NB4 (cell line): ENCODE data around the gene ADCY3.

Source experiments
- MAX ChIP-seq: IDR thresholded peaks from 2 replicates; pipeline ENCODE4 v1.6.1; 2011; ENCODE audit warnings: low read depth, low read length
- POLR2A ChIP-seq: IDR thresholded peaks from 2 replicates; pipeline ENCODE4 v1.6.1; 2011; ENCODE audit warnings: mild to moderate bottlenecking; ENCODE audit not compliant: insufficient read length; ENCODE audit errors: extremely low read depth
- TF ChIP-seq, protein P1 (sequence below): IDR thresholded peaks from one replicate; pipeline ENCODE4 v1.5.1; 2012; ENCODE audit warnings: low read depth, low read length

DNA sequence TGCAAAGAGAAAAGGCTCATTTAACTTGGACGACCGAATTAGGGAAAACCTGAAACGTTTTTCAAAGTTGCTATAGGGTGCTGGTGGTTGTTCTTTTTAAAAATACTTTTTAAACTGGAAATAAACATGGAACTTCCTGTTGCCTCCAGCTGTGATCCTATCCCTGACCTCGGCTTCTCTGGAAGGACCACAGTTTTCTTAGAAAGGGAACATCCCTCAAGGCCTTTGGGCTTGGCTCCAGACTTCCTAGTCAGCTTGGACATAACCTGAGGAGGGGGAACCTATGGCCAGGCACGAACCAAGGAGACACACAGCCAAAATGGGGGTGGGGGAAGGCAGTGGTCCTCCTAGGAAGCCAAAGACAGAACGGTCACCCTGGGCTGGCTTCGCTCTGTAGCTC lies 69.1 kb downstream of the ADCY3 start:
- TF ChIP-seq, protein P1, sequence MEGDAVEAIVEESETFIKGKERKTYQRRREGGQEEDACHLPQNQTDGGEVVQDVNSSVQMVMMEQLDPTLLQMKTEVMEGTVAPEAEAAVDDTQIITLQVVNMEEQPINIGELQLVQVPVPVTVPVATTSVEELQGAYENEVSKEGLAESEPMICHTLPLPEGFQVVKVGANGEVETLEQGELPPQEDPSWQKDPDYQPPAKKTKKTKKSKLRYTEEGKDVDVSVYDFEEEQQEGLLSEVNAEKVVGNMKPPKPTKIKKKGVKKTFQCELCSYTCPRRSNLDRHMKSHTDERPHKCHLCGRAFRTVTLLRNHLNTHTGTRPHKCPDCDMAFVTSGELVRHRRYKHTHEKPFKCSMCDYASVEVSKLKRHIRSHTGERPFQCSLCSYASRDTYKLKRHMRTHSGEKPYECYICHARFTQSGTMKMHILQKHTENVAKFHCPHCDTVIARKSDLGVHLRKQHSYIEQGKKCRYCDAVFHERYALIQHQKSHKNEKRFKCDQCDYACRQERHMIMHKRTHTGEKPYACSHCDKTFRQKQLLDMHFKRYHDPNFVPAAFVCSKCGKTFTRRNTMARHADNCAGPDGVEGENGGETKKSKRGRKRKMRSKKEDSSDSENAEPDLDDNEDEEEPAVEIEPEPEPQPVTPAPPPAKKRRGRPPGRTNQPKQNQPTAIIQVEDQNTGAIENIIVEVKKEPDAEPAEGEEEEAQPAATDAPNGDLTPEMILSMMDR, result no peak
- TF ChIP-seq MAX, result no peak
- no peak for TF ChIP-seq POLR2A
